ENCODE results near the gene NTN5.
"Not testable (repeated sequence)": the region's sequence is repeated elsewhere in the genome, so short reads cannot be mapped to it uniquely, and the experiment has no call there.

Gene NTN5

DNA sequence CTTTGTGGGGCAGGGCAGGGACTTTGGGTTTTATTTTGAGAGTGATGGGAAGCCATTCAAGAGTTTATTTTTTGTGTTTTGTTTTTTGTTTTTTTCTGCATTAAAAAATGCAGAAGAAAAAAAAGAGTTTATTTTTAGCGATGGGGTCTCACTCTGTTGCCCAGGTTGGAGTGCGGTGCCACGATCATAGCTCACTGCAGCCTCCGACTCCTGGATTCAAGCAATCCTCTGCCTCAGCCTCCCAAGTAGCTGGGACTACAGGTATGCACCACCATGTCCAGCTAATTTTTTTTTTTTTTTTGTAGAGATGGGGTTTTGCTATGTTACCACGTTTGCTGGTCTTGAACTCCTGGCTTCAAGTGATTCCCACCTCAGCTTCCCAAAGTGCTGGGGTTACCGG, 14.3 kb downstream of the NTN5 start:
- Histone ChIP-seq H3K36me3 (ENCODE audit: control insufficient read depth, insufficient read depth, low read length) (no peaks in the 10 kb centered on the region), H3K4me3 (ENCODE audit: low read length) (no peak overlapping the region), H3K9me3 (ENCODE audit: control insufficient read depth, insufficient read depth, low read length) (no peaks in the 10 kb centered on the region), H3K27ac (ENCODE audit: low read length) (no peak overlapping the region), H3K4me1 (ENCODE audit: control insufficient read depth, insufficient read depth, low read length) (no peaks in the 10 kb centered on the region), H3K27me3 (ENCODE audit: control insufficient read depth, insufficient read depth, low read length) (no peaks in the 10 kb centered on the region)
- no peak for DNase-seq (ENCODE audit: low read depth, low spot score)
- WGBS (ENCODE audit: insufficient coverage, insufficient read length) = no CpG with 5 or more reads among the region's 6 CpGs

DNA sequence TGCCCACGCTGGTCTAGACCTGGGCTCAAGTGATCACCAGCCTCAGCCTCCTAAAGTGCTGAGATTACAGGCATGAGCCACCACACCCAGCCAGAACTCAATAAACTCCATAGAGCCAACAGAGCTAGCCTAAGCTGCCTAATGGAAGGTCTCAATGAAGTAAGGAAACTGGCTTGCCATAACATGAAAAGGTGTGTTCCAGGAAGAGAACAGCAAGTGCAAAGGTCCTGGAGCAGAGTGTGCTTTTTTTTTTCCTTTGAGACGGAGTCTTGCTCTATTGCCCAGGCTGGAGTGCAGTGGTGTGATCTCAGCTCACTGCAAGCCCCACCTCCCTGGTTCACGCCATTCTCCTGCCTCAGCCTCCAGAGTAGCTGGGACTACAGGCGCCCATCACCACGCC, 15.0 kb downstream of the NTN5 start:
- not testable (repeated sequence) for H3K4me3 ChIP-seq (ENCODE audit: low read length); H3K9me3 ChIP-seq (ENCODE audit: control insufficient read depth, insufficient read depth, low read length); H3K36me3 ChIP-seq (ENCODE audit: control insufficient read depth, insufficient read depth, low read length); H3K4me1 ChIP-seq (ENCODE audit: control insufficient read depth, insufficient read depth, low read length); H3K27ac ChIP-seq (ENCODE audit: low read length); H3K27me3 ChIP-seq (ENCODE audit: control insufficient read depth, insufficient read depth, low read length); DNase-seq (ENCODE audit: low read depth, low spot score)
- no CpG with 5 or more reads among the region's 5 CpGs for WGBS (ENCODE audit: insufficient coverage, insufficient read length)

DNA sequence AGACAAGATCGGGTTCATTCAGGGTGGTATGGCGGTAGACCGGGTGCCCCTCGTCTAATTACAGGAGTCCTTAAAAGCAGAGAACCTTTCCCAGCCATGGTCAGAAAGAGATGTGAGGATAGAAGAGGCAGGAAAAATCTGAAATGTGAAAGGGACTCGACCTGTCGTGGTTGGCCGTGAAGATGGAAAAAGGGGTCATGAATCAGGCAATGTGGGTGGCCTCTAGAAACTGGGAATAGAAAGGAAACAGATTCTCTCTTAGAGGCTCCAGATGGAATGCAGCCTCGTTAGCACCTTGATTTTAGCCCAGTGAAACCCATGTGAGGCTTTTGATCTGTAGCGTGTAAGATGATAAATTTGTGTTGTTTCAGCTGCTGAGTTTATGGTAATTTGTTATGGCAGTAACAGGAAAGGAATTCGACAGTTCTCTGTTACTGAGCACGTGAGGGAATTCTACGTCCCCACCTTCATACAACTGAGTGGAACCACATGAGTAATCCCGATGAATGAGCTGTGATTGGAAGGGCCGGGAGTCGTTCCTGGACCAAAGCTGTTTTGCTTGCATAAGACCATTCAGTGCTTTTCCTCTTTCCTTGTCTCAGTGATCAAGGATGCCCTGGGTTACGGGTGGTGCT, 15.9 kb downstream of the NTN5 start:
- Histone ChIP-seq H3K4me3 (ENCODE audit: low read length) (no peak overlapping the region), H3K4me1 (ENCODE audit: control insufficient read depth, insufficient read depth, low read length) (no peaks in the 10 kb centered on the region), H3K27ac (ENCODE audit: low read length) (no peak overlapping the region), H3K27me3 (ENCODE audit: control insufficient read depth, insufficient read depth, low read length) (no peaks in the 10 kb centered on the region), H3K9me3 (ENCODE audit: control insufficient read depth, insufficient read depth, low read length) (no peaks in the 10 kb centered on the region), H3K36me3 (ENCODE audit: control insufficient read depth, insufficient read depth, low read length) (no peaks in the 10 kb centered on the region)
- no CpG with 5 or more reads among the region's 16 CpGs for WGBS (ENCODE audit: insufficient coverage, insufficient read length)
- DNase-seq (ENCODE audit: low read depth, low spot score) = no peak

DNA sequence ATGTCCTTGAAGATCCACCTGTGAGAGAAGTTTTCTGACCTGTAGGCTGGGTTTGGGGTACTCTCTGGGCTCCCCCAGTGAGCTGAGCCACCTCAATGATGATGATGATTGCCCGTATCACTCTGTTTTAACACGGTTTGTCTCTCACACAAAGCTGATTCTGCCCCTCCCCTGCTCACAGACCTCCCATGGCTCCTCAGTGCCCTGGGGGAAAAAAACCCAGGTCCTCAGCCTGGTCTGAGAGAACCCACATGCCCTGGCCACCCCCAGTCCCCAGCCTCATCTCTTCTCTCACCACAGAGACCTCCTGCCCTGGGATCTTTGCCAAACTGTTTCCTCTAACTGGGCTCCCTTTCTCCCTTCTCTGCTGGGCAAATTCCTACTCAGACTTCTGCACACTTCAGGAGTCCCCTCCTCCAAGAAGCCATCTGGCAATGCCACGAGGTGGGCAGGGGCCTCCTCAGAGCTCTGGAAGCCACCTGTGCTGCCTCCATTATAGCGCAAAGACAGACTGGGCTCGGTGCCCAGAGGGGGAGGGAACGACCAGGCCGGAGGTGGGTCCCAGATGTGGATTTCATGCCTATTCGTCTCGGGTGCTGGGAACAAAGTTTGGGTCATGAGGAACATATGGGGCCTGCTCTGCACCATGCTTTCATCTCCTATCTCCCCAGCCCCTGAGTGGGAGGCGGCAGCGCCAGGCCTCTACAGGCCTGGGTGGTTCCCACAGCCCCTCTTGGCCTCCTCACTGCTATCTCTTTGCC, 18.3 kb downstream of the NTN5 start:
- no peaks in the 10 kb centered on the region for H3K9me3 ChIP-seq (ENCODE audit: control insufficient read depth, insufficient read depth, low read length)
- no peak for DNase-seq (ENCODE audit: low read depth, low spot score)
- H3K4me1 ChIP-seq (ENCODE audit: control insufficient read depth, insufficient read depth, low read length) = no peaks in the 10 kb centered on the region
- no peak overlapping the region for H3K27ac ChIP-seq (ENCODE audit: low read length)
- WGBS (ENCODE audit: insufficient coverage, insufficient read length) = no CpG with 5 or more reads among the region's 11 CpGs
- H3K27me3 ChIP-seq (ENCODE audit: control insufficient read depth, insufficient read depth, low read length) = no peaks in the 10 kb centered on the region
- H3K36me3 ChIP-seq (ENCODE audit: control insufficient read depth, insufficient read depth, low read length) = no peaks in the 10 kb centered on the region
- H3K4me3 ChIP-seq (ENCODE audit: low read length) = no peak overlapping the region

DNA sequence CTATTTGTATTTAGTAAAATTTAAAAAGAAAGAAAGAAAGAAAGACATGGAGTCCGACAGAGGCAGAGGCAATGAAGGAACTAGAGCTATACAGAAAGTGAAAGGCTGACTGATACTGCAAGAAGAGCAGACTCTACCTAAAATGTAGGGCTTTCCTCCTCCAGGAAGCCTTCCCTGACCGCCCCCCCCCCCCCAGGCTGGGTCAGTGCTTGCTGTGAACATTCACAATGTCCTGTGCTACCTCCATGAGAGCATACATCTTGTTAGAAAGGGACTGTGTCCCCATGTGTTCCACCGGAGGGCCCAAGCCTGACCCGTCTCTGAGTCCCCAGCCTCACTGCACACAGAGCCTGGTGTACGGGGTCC, 21.2 kb downstream of the NTN5 start:
- no CpG with 5 or more reads among the region's 5 CpGs for WGBS (ENCODE audit: insufficient coverage, insufficient read length)
- H3K36me3 ChIP-seq (ENCODE audit: control insufficient read depth, insufficient read depth, low read length) = no peaks in the 10 kb centered on the region

DNA sequence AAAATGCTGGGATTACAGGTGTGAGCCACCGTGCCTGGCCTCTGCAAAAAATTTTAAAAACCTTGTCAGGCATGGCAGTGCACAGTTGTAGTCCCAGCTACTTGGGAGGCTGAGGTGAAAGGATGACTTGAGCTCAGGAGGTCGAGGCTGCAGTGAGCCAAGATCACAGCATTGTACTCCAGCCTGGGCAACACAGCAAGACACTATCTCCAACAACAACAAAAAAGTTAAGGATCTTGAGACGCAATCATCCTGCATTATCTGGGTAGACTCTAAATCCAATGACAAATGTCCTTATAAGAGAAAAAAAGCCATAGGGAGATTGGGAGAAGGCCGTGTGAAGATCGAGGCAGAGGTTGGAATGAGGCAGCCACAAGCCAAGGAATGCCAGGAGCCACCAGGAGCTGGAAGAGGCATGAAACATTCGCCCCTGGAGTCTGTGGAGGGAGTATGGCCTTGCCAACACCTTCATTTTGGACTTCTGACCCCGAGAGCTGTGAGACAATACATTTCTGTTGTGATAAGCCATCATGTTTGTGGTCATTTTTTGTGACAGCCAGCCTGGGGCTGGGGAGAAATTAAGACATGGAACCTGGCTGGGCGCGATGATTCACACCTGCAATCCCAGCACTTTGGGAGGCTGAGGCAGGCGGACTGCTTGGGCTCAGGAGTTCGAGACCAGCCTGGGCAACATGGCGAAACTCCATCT, 21.7 kb downstream of the NTN5 start:
- no peak overlapping the region for H3K4me3 ChIP-seq (ENCODE audit: low read length)
- WGBS (ENCODE audit: insufficient coverage, insufficient read length) = no CpG with 5 or more reads among the region's 12 CpGs
- no peaks in the 10 kb centered on the region for H3K27me3 ChIP-seq (ENCODE audit: control insufficient read depth, insufficient read depth, low read length)
- no peaks in the 10 kb centered on the region for H3K9me3 ChIP-seq (ENCODE audit: control insufficient read depth, insufficient read depth, low read length)
- H3K4me1 ChIP-seq (ENCODE audit: control insufficient read depth, insufficient read depth, low read length) = no peaks in the 10 kb centered on the region
- H3K36me3 ChIP-seq (ENCODE audit: control insufficient read depth, insufficient read depth, low read length) = no peaks in the 10 kb centered on the region
- DNase-seq (ENCODE audit: low read depth, low spot score) = no peak
- no peak overlapping the region for H3K27ac ChIP-seq (ENCODE audit: low read length)

More for the DNA sequence above, 21.2 kb downstream of the NTN5 start:
- DNase-seq (ENCODE audit: low read depth, low spot score) = no peak
- no peaks in the 10 kb centered on the region for H3K27me3 ChIP-seq (ENCODE audit: control insufficient read depth, insufficient read depth, low read length)
- no peak overlapping the region for H3K4me3 ChIP-seq (ENCODE audit: low read length)
- H3K27ac ChIP-seq (ENCODE audit: low read length) = no peak overlapping the region
- no peaks in the 10 kb centered on the region for H3K4me1 ChIP-seq (ENCODE audit: control insufficient read depth, insufficient read depth, low read length)
- H3K9me3 ChIP-seq (ENCODE audit: control insufficient read depth, insufficient read depth, low read length) = no peaks in the 10 kb centered on the region

DNA sequence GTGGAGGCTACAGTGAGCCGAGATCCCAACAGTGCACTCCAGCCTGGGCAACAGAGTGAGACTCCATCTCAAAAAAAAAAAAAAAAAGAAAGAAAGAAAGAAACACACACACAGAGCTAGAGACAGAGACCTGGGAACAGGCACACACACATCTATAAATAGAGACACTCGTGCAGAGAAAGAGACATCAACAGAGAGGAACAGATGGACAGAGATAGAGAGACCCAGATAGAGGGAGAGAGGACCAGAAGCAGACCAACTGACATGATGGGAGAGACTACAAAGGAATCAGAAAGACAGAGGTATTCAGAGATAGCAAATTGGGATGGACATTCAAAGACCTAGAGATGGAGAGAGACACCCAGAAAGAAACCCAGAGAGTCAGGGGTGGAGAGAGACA, 24.7 kb downstream of the NTN5 start:
- Histone ChIP-seq H3K36me3 (ENCODE audit: control insufficient read depth, insufficient read depth, low read length) (no peaks in the 10 kb centered on the region), H3K4me3 (ENCODE audit: low read length) (no peak overlapping the region), H3K27me3 (ENCODE audit: control insufficient read depth, insufficient read depth, low read length) (no peaks in the 10 kb centered on the region), H3K9me3 (ENCODE audit: control insufficient read depth, insufficient read depth, low read length) (no peaks in the 10 kb centered on the region), H3K4me1 (ENCODE audit: control insufficient read depth, insufficient read depth, low read length) (no peaks in the 10 kb centered on the region), H3K27ac (ENCODE audit: low read length) (no peak overlapping the region)
- DNase-seq (ENCODE audit: low read depth, low spot score) = no peak
- WGBS (ENCODE audit: insufficient coverage, insufficient read length) = no CpG with 5 or more reads among the region's 2 CpGs

DNA sequence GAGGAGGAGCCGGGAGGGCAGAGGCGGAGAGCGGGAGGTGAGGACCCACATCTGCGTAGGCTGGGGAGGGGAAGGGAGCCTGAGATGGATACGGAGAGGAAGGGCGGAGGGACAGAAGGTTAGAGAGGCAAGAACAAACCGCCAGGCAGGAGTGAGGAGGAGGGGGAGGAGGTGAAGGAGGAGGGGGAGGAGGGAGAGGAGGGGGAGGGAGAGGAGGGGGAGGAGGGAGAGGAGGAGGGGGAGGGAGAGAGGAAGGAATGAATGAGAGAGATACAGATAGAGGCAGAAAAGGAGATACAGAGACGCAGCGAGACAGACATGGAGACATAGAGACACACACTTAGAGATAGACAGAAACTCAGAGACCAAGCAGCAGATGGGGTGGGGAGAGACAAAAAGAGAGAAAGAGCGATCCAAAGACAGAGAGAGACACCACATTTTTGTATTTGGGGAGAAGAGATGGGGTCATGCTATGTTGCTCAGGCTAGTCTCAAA, 26.0 kb downstream of the NTN5 start:
- H3K27me3 ChIP-seq (ENCODE audit: control insufficient read depth, insufficient read depth, low read length) = no peaks in the 10 kb centered on the region
- H3K4me3 ChIP-seq (ENCODE audit: low read length) = no peak overlapping the region; the same call in 1 of the 2 replicates
- no peaks in the 10 kb centered on the region for H3K9me3 ChIP-seq (ENCODE audit: control insufficient read depth, insufficient read depth, low read length)
- H3K27ac ChIP-seq (ENCODE audit: low read length) = no peak overlapping the region
- no CpG with 5 or more reads among the region's 10 CpGs for WGBS (ENCODE audit: insufficient coverage, insufficient read length)
- no peaks in the 10 kb centered on the region for H3K36me3 ChIP-seq (ENCODE audit: control insufficient read depth, insufficient read depth, low read length)
- no peaks in the 10 kb centered on the region for H3K4me1 ChIP-seq (ENCODE audit: control insufficient read depth, insufficient read depth, low read length)
- peak; percentile 83 for DNase-seq (ENCODE audit: low read depth, low spot score)

DNA sequence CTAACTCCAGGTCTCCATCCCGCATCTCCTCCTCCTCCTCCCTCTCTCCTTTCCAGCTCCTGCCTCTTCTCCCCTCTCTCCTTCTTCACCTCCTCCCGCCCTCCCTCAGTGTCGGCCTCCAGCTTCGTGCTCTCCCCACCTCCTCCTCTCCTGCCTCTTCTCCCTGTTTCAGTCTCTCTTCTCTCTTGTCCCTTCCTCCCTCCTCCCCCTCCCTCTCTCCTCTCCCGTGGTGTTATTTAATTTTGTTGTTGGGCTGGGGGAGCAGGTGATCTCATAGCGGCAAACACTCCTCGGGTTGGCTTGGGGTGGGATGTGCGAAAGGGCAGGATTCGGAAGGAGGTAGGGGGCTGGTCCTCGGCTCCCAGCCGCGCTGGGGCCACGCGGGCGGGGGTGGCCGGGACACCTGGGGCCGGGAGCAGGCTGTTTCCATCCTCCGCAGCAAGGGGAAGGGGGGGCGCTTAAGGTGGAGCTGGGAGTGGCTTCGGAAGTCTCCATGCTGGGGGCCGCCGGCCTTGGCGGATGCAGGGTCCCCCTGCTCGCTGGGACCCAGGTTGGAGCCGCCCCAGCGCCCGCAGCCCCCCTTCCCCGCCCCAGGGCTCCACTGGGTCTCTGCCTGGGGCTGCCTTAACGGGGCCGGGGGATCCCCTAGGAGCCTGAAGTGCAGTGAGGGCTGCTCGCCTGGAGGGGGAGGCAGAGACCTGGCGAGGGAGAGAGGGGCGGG, 26.7 kb downstream of the NTN5 start, which contains the start of gene CA11:
Gene CA11 (minus strand): TSS at position 187 of the 721 bp plus-strand sequence. CDS start 555 bp downstream, outside the sequence.
- no peaks in the 10 kb centered on the region for H3K9me3 ChIP-seq (ENCODE audit: control insufficient read depth, insufficient read depth, low read length)
- WGBS (ENCODE audit: insufficient coverage, insufficient read length) = no CpG with 5 or more reads among the region's 33 CpGs
- no peaks in the 10 kb centered on the region for H3K27me3 ChIP-seq (ENCODE audit: control insufficient read depth, insufficient read depth, low read length)
- no peaks in the 10 kb centered on the region for H3K4me1 ChIP-seq (ENCODE audit: control insufficient read depth, insufficient read depth, low read length)
- H3K4me3 ChIP-seq (ENCODE audit: low read length) = peak within 1 kb of the TSS; percentile 63; the same call in 1 of the 2 replicates
- H3K27ac ChIP-seq (ENCODE audit: low read length) = no peak within 1 kb of the TSS
- no peak for DNase-seq (ENCODE audit: low read depth, low spot score)
- H3K36me3 ChIP-seq (ENCODE audit: control insufficient read depth, insufficient read depth, low read length) = no peaks in the 10 kb centered on the region

DNA sequence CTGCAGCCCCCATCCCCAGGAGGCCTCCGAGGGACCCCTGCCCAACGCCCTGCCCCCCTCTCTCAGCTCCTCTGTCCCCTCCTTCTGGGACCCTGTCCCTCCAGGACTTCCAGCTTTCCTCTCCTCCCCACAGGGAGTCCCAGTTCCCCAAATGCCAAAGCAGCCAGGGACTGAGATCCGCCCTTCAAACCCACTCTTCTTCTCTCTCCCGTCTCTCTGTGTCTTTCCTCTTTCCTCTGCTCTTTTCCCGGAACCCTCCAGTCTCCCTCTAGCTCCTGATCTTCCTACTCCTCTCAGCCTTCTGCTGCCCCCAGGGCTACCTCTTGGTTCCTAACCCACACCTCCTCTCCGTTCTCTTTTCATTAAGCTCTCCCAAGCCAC, 27.2 kb downstream of the NTN5 start:
- H3K9me3 ChIP-seq (ENCODE audit: control insufficient read depth, insufficient read depth, low read length) = no peaks in the 10 kb centered on the region
- H3K27ac ChIP-seq (ENCODE audit: low read length) = no peak overlapping the region
- H3K4me1 ChIP-seq (ENCODE audit: control insufficient read depth, insufficient read depth, low read length) = no peaks in the 10 kb centered on the region
- DNase-seq (ENCODE audit: low read depth, low spot score) = no peak
- H3K36me3 ChIP-seq (ENCODE audit: control insufficient read depth, insufficient read depth, low read length) = no peaks in the 10 kb centered on the region
- H3K27me3 ChIP-seq (ENCODE audit: control insufficient read depth, insufficient read depth, low read length) = no peaks in the 10 kb centered on the region
- peak overlapping the region; percentile 63; the same call in 1 of the 2 replicates for H3K4me3 ChIP-seq (ENCODE audit: low read length)
- WGBS (ENCODE audit: insufficient coverage, insufficient read length) = no CpG with 5 or more reads among the region's 6 CpGs

Data from iPS DF 6.9 (cell line).